Psoas muscle (tissue), 8 donors: Measurements from ENCODE around the gene DNAAF5. TPM values are rescaled to one million over a fixed set of nuclear protein-coding genes. Genes with fewer than 3 reads are reported as not detected.

Source experiments
- ATAC-seq, 4 donors: fragments of 200-7000 bp; cut with Tn5 transposase; one replicate each; pipeline ENCODE4 v1.9.1; 2020; ENCODE audit warnings: moderate library complexity in 3 of 4, mild to moderate bottlenecking in 2 of 4
- DNase-seq, 2 donors: peaks; one replicate each; pipeline ENCODE4 v3.0.0-alpha.2; 2020
- H3K27ac ChIP-seq: fragments of 200-600 bp; one replicate; pipeline ENCODE4 v1.8.0; 2022
- H3K27me3 ChIP-seq, 3 donors: fragments of 200-600 bp in 1 of 3; one replicate each; pipeline versions ENCODE4 v1.6.1 to v1.8.0; 2013 to 2022; ENCODE audit warnings: low read length in 2 of 3, mild to moderate bottlenecking in 2 of 3, moderate library complexity in 1 of 3; ENCODE audit not compliant: insufficient read depth in 3 of 3
- H3K36me3 ChIP-seq, 2 donors: fragments of 200-600 bp in 1 of 2; one replicate each; pipeline versions ENCODE4 v1.6.1 to v1.8.0; 2013 to 2022; ENCODE audit warnings: low read depth in 1 of 2, mild to moderate bottlenecking in 1 of 2, moderate library complexity in 1 of 2; ENCODE audit not compliant: insufficient read depth in 1 of 2
- H3K4me1 ChIP-seq: fragments of 200-600 bp; one replicate; pipeline ENCODE4 v1.8.0; 2022
- H3K4me3 ChIP-seq: fragments of 200-600 bp; one replicate; pipeline ENCODE4 v1.8.0; 2022; ENCODE audit warnings: mild to moderate bottlenecking
- H3K9me3 ChIP-seq: fragments of 200-600 bp; one replicate; pipeline ENCODE4 v1.8.0; 2022
- CTCF ChIP-seq: fragments of 200-600 bp; IDR thresholded peaks from one replicate; pipeline ENCODE4 v1.8.0; 2022; ENCODE audit warnings: antibody characterized with exemption
- WGBS, 3 donors: extraction: QIAGEN DNeasy Blood & Tissue Kit; methylation state at CpG; one replicate each; pipeline versions ENCODE4 v1.1.6 to v1.1.7; 2013; 5-methylcytosine and 5-hydroxymethylcytosine counted together
- intact Hi-C, 2 donors: fragments of 100-400 bp; cut with DNase I; formaldehyde crosslinking; loops; one replicate each; pipeline versions ENCODE4 v1.11.0 to v1.14.2; 2022
- polyA plus RNA-seq, 3 donors: library from polyadenylated mRNA; stranded (reverse); fragments of 200-250 nt; gene quantifications; one replicate each; pipeline ENCODE4 v1.2.3, GENCODE V29; 2013
- total RNA-seq, 4 donors: library from RNA; stranded (reverse); fragmentation: NEBNext Ultra II Directional in 2 of 4; extraction: Animal tissue kit (Norgen Biotek cat#: 25700) in 2 of 4; gene quantifications; one replicate each; pipeline versions ENCODE4 v1.2.1 to v1.2.4, GENCODE V29; 2021 to 2023
- donor health status: healthy with polysubstance abuse.
- donor health status: DM: no; HTN: no; CAD: no; lungs with moderate emphysema.
- donor health status: Bipolar disorder and iron deficiency.
- donor health status: healthy.
- donor health status: DM: yes; HTN: yes; CAD: no.
- donor health status: DM: no; HTN: no; CAD: no.
- donor health status: DM: no; HTN: no; CAD: no.
- donor health status: DM: yes; HTN: yes; CAD: no.

Gene DNAAF5
- total and polyA plus RNA-seq, 7 donors: 9.3 to 26.7 (median 17.8) TPM

DNA sequence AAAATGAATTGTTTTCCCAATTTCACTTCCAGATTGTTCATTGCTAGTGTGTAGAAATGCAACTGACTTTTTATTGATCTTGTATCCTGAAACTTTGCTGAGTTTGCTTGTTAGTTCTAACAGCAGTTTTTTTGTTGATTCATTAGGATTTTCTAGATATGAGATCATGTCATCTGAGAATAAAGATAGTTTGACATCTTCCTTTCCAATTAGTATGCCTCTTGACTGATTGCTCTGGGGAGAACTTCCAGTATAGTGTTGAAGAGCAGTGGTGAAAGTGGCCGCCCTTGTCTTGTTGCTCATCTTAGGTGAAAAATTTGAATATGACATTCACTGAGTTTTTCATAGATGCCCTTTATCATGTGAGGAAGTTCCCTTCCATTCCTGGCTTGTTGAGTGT, 93.8 kb downstream of the DNAAF5 start:
- DNase-seq (no peak), ATAC-seq (no peak)
- WGBS, 3 donors: 83 to 92% (median 88%) methylated on average over 1 of the region's 1 CpG
- no peaks in the 10 kb centered on the region for H3K9me3 ChIP-seq
- peaks cover 73% of the 10 kb centered on the region for H3K4me1 ChIP-seq
- no peaks in the 10 kb centered on the region for H3K27me3 ChIP-seq
- no peak overlapping the region for H3K4me3 ChIP-seq
- intact Hi-C loops: loop anchor here (2.0 to 5.0 kb wide), 2 partner anchors 47 to 52 kb away; no protein-coding TSS in a partner anchor
- H3K27ac ChIP-seq: peak overlapping the region; percentile 91
- H3K36me3 ChIP-seq: no peaks in the 10 kb centered on the region
- no peak for TF ChIP-seq CTCF

GRCh38 chr7:821688-822087, 95.2 kb downstream of the DNAAF5 start:
- WGBS, 3 donors: 27 to 47% (median 29%) methylated on average over 11 of the region's 11 CpGs
- DNase-seq (no peak), ATAC-seq (peak; percentile 61 to 81 (median 70))
- peak; percentile 32 for TF ChIP-seq CTCF
- no peaks in the 10 kb centered on the region for H3K36me3 ChIP-seq
- H3K4me3 ChIP-seq: no peak overlapping the region
- H3K27ac ChIP-seq: peak overlapping the region; percentile 96
- H3K9me3 ChIP-seq: no peaks in the 10 kb centered on the region
- intact Hi-C loops: loop anchor here (2.0 to 5.0 kb wide), 2 partner anchors 46 to 51 kb away; no protein-coding TSS in a partner anchor
- no peaks in the 10 kb centered on the region for H3K27me3 ChIP-seq
- H3K4me1 ChIP-seq: peaks cover 81% of the 10 kb centered on the region

- 77 to 86% (median 80%) methylated on average over 32 of the region's 32 CpGs for WGBS, 3 donors
- Histone ChIP-seq H3K9me3 (no peaks in the 10 kb centered on the region), H3K27ac (peak overlapping the region; percentile 96), H3K27me3 (no peaks in the 10 kb centered on the region), H3K4me3 (no peak overlapping the region), H3K4me1 (peaks cover 88% of the 10 kb centered on the region), H3K36me3 (no peaks in the 10 kb centered on the region)
- intact Hi-C loops: loop anchor here in 1 of 2 donors (5.0 kb wide), 1 partner anchor 45 kb away; no protein-coding TSS in a partner anchor
- TF ChIP-seq CTCF: no peak
- ATAC-seq (peak in 3 of 4 donors; percentile 14 to 31 (median 20)), DNase-seq (peak in 1 of 2 donors; percentile 48)
Measured at GRCh38 chr7:822692-823276, 96.3 kb downstream of the DNAAF5 start.

- TF ChIP-seq CTCF: no peak
- no peak overlapping the region for H3K4me3 ChIP-seq
- no peaks in the 10 kb centered on the region for H3K9me3 ChIP-seq
- 24 to 39% (median 30%) methylated on average over 8 of the region's 8 CpGs for WGBS, 3 donors
- H3K27me3 ChIP-seq: no peaks in the 10 kb centered on the region
- peaks cover 87% of the 10 kb centered on the region for H3K4me1 ChIP-seq
- DNase-seq (peak in 1 of 2 donors; percentile 53), ATAC-seq (peak in 3 of 4 donors; percentile 43 to 61 (median 49))
- peak overlapping the region; percentile 96 for H3K27ac ChIP-seq
- intact Hi-C loops: loop anchor here in 1 of 2 donors (5.0 kb wide), 1 partner anchor 44 kb away; no protein-coding TSS in a partner anchor
- H3K36me3 ChIP-seq: no peaks in the 10 kb centered on the region
Measured at GRCh38 chr7:823649-824048, 97.2 kb downstream of the DNAAF5 start.
